ENCODE data around the gene PEAR1.
A peak's percentile ranks its signal among the peaks of the same experiment; 100 is the strongest.

Gene PEAR1

GRCh38 chr1:156856282-156856785 is 37.2 kb upstream of the PEAR1 start:
- TF ChIP-seq CTCF (IDR thresholded peaks at IDR 0.05; ENCODE audit: low read depth, low read length) (no peak), EZH2phosphoT487 (IDR thresholded peaks at IDR 0.05; ENCODE audit: low read depth) (no peak)
- H3K4me2 ChIP-seq (ENCODE audit: low read length), result no peak overlapping the region
- H2AFZ ChIP-seq (ENCODE audit: low read depth, low read length), result no peak overlapping the region
- no peak overlapping the region for H3K27ac ChIP-seq (ENCODE audit: low read length)
- no peaks in the 10 kb centered on the region for H4K20me1 ChIP-seq (ENCODE audit: insufficient read depth, low read length)
- H3K27me3 ChIP-seq (ENCODE audit: low read depth, low read length), result peaks cover 28% of the 10 kb centered on the region
- no peak overlapping the region for H3K4me3 ChIP-seq (ENCODE audit: low read length)
- H3K36me3 ChIP-seq (replicated peaks; ENCODE audit: low read depth, low read length), result no peaks in the 10 kb centered on the region
- no peak overlapping the region for H3K9ac ChIP-seq (ENCODE audit: low read length)
- H3K79me2 ChIP-seq (ENCODE audit: low read length), result no peaks in the 10 kb centered on the region
- H3K4me1 ChIP-seq (ENCODE audit: low read length), result peaks cover 12% of the 10 kb centered on the region; the same call in 1 of the 2 replicates
- H3K9me3 ChIP-seq (ENCODE audit: insufficient read depth, low read length), result no peaks in the 10 kb centered on the region

- no peak overlapping the region for H3K27ac ChIP-seq (ENCODE audit: low read length)
- H3K79me2 ChIP-seq (ENCODE audit: low read length), result no peaks in the 10 kb centered on the region
- H2AFZ ChIP-seq (ENCODE audit: low read depth, low read length), result no peak overlapping the region
- H3K4me1 ChIP-seq (ENCODE audit: low read length), result peaks cover 12% of the 10 kb centered on the region; the same call in 1 of the 2 replicates
- no peak overlapping the region for H3K9ac ChIP-seq (ENCODE audit: low read length)
- no peaks in the 10 kb centered on the region for H4K20me1 ChIP-seq (ENCODE audit: insufficient read depth, low read length)
- H3K4me2 ChIP-seq (ENCODE audit: low read length), result no peak overlapping the region
- peaks cover 34% of the 10 kb centered on the region for H3K27me3 ChIP-seq (ENCODE audit: low read depth, low read length)
- H3K4me3 ChIP-seq (ENCODE audit: low read length), result no peak overlapping the region
- H3K36me3 ChIP-seq (replicated peaks; ENCODE audit: low read depth, low read length), result no peaks in the 10 kb centered on the region
- no peaks in the 10 kb centered on the region for H3K9me3 ChIP-seq (ENCODE audit: insufficient read depth, low read length)
- TF ChIP-seq EZH2phosphoT487 (IDR thresholded peaks at IDR 0.05; ENCODE audit: low read depth) (no peak), CTCF (IDR thresholded peaks at IDR 0.05; ENCODE audit: low read depth, low read length) (no peak)
Observed at GRCh38 chr1:156857532-156857931, 36.0 kb upstream of the PEAR1 start.

GRCh38 chr1:156858555-156858956 is 35.0 kb upstream of the PEAR1 start:
- peak overlapping the region; percentile 76 for H3K4me3 ChIP-seq (ENCODE audit: low read length)
- no peak overlapping the region for H2AFZ ChIP-seq (ENCODE audit: low read depth, low read length)
- H3K4me2 ChIP-seq (ENCODE audit: low read length), result peak overlapping the region; percentile 96
- H4K20me1 ChIP-seq (ENCODE audit: insufficient read depth, low read length), result no peaks in the 10 kb centered on the region
- no peaks in the 10 kb centered on the region for H3K79me2 ChIP-seq (ENCODE audit: low read length)
- TF ChIP-seq CTCF (IDR thresholded peaks at IDR 0.05; ENCODE audit: low read depth, low read length) (no peak), EZH2phosphoT487 (IDR thresholded peaks at IDR 0.05; ENCODE audit: low read depth) (no peak)
- no peak overlapping the region for H3K27ac ChIP-seq (ENCODE audit: low read length)
- peaks cover 17% of the 10 kb centered on the region; the same call in 1 of the 2 replicates for H3K4me1 ChIP-seq (ENCODE audit: low read length)
- H3K9me3 ChIP-seq (ENCODE audit: insufficient read depth, low read length), result no peaks in the 10 kb centered on the region
- no peaks in the 10 kb centered on the region for H3K36me3 ChIP-seq (replicated peaks; ENCODE audit: low read depth, low read length)
- peaks cover 39% of the 10 kb centered on the region for H3K27me3 ChIP-seq (ENCODE audit: low read depth, low read length)
- no peak overlapping the region for H3K9ac ChIP-seq (ENCODE audit: low read length)

GRCh38 chr1:156858959-156859522 is 34.5 kb upstream of the PEAR1 start, which contains the start of gene INSRR:
Gene INSRR (minus strand): TSS chr1:156859117. CDS start chr1:156858621, 496 bp downstream.
- Histone ChIP-seq H3K9me3 (ENCODE audit: insufficient read depth, low read length) (no peaks in the 10 kb centered on the region), H2AFZ (ENCODE audit: low read depth, low read length) (no peak within 1 kb of the TSS), H3K4me1 (ENCODE audit: low read length) (peaks cover 17% of the 10 kb centered on the region; the same call in 1 of the 2 replicates), H3K4me2 (ENCODE audit: low read length) (peak within 1 kb of the TSS; percentile 96), H3K79me2 (ENCODE audit: low read length) (no peaks in the 10 kb centered on the region), H4K20me1 (ENCODE audit: insufficient read depth, low read length) (no peaks in the 10 kb centered on the region), H3K27ac (ENCODE audit: low read length) (no peak within 1 kb of the TSS), H3K36me3 (replicated peaks; ENCODE audit: low read depth, low read length) (no peaks in the 10 kb centered on the region), H3K9ac (ENCODE audit: low read length) (peak within 1 kb of the TSS; percentile 29), H3K27me3 (ENCODE audit: low read depth, low read length) (peaks cover 44% of the 10 kb centered on the region), H3K4me3 (ENCODE audit: low read length) (peak within 1 kb of the TSS; percentile 76)
- TF ChIP-seq CTCF (IDR thresholded peaks at IDR 0.05; ENCODE audit: low read depth, low read length) (no peak), EZH2phosphoT487 (IDR thresholded peaks at IDR 0.05; ENCODE audit: low read depth) (no peak)
